Liver (tissue), 3 donors: ENCODE results near the gene KCNK10.

Experiments
- CTCF ChIP-seq: fragments of 150-350 bp; IDR thresholded peaks from 2 replicates; pipeline ENCODE4 v1.5.1; 2017; ENCODE audit warnings: improper control_type of control experiment, low read depth, low read length; ENCODE audit not compliant: missing input control
- EGR1 ChIP-seq, 2 donors: IDR thresholded peaks; 2 replicates each; pipeline ENCODE4 v1.6.1; 2016 to 2018; ENCODE audit warnings: antibody characterized with exemption in 2 of 2, low read depth in 2 of 2
- HNF4A ChIP-seq, 2 donors: conservative IDR thresholded peaks; 2 replicates each; pipeline ENCODE4 v1.6.1; 2016; ENCODE audit warnings: antibody characterized with exemption in 2 of 2, mild to moderate bottlenecking in 2 of 2
- JUND ChIP-seq, 2 donors: IDR thresholded peaks; 2 replicates each; pipeline ENCODE4 v1.6.1; 2016; ENCODE audit warnings: antibody characterized with exemption in 2 of 2
- MAX ChIP-seq: IDR thresholded peaks from 2 replicates; pipeline ENCODE4 v1.6.1; 2016; ENCODE audit warnings: antibody characterized with exemption
- RAD21 ChIP-seq, 2 donors: IDR thresholded peaks; 2 replicates each; pipeline ENCODE4 v1.6.1; 2016; ENCODE audit warnings: antibody characterized with exemption in 2 of 2, mild to moderate bottlenecking in 2 of 2
- REST ChIP-seq: IDR thresholded peaks from 2 replicates; pipeline ENCODE4 v1.6.1; 2016; ENCODE audit warnings: antibody characterized with exemption, mild to moderate bottlenecking
- RXRA ChIP-seq, 2 donors: IDR thresholded peaks; 2 replicates each; pipeline ENCODE4 v1.6.1; 2017 to 2018; ENCODE audit warnings: antibody characterized with exemption in 2 of 2, mild to moderate bottlenecking in 1 of 2
- SP1 ChIP-seq: IDR thresholded peaks from 2 replicates; pipeline ENCODE4 v1.6.1; 2018; ENCODE audit warnings: antibody characterized with exemption, mild to moderate bottlenecking
- TAF1 ChIP-seq: conservative IDR thresholded peaks from 2 replicates; pipeline ENCODE4 v1.6.1; 2016; ENCODE audit warnings: antibody characterized with exemption, mild to moderate bottlenecking
- YY1 ChIP-seq: IDR thresholded peaks from 2 replicates; pipeline ENCODE4 v1.6.1; 2016; ENCODE audit warnings: antibody characterized with exemption, mild to moderate bottlenecking
- ZBTB33 ChIP-seq: IDR thresholded peaks from 2 replicates; pipeline ENCODE4 v1.6.1; 2016; ENCODE audit warnings: antibody characterized with exemption
- donor health status: healthy.
- donor health status: healthy.

GRCh38 chr14:88247228-88247627, 75.8 kb downstream of the KCNK10 start:
- TF ChIP-seq CTCF (no peak), ZBTB33 (no peak), JUND (IDR thresholded peaks at IDR 0.05) (no peak), EGR1 (IDR thresholded peaks at IDR 0.05; ENCODE audit: low read depth in 2 of 2) (no peak), MAX (no peak), SP1 (no peak), HNF4A (conservative IDR thresholded peaks at IDR 0.05) (no peak), RAD21 (IDR thresholded peaks at IDR 0.05) (no peak), YY1 (no peak), RXRA (IDR thresholded peaks at IDR 0.05) (no peak), REST (no peak), TAF1 (no peak)
